Measurements from ENCODE around the gene EIF4B.

The EIF4B gene

DNA sequence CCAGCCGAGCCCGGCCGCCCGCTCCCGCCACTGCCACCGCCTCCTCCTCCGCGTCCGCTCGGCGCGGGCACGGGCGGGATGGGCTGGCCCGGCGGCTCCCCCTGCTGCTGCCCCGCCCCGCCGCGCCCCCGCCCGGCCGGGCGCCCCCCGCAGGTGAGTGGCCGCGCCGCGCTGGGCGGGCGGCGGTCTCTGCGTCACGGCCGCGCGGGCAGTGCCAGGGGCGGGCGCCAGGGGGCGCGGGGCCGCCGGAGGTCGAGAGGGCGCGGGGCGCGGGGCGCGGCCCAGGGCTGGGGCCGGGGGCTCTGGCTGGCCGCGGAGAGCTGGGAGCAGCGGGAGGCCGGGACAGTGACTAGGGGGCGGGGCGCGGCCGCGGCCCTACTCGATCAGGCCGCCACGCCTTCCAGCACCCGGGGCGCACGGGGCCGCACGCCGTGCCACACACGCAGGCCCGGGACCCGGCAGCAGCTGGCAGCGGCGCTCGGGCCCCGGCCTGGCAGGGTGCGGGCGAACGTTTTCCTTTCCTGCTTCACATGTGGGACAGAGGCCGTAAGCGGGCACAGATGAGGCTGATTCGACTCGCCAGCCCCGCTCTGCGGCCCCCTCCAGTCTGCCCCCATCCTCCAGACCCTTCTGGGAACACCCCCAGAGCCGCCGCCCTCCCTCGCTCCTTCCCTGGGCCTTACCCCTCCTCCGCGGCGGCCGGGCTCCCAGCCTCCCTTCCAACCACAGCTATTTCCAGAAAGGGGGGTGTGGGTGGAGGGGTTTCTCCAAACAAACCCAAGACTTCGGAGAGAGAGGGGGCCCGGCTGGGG lies 41.2 kb downstream of the EIF4B start:
- peak; percentile 58 for DNase-seq (ENCODE audit: low read depth)

DNA sequence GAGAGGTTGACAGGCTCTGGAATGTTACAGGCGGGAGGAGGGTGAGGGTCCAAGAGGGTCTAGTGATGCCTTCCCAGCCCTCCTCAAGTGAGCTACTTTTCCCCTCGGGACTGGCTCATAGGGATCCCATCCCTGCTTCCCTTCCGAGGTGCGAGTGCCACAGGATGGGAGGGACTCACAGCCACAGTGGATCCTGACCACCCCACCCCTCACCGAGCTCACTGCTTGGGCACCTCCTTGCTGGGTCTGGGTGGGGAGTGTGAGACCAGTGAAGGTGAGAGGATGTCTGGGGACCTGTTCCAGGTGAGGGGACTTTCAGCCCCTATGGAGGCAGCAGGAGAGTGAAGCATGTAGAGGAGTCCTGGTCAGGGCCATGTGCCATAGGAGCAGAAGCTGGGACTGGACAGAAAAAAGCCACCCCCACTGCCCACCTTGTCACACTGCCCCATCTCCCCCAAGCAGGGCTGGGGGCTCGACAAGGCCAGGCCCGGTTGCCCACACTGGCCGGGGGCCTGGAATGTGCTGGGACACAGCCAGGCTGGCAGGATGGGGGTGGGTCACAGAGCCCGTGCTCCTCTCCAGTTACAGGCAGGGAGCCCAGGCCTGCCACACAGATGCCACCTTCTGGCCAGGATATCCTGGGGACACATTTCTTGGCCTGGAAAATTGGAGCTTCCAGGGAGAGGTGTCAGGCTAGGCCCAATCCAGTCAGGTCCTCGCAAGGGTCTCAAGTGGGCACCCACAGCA lies 42.0 kb downstream of the EIF4B start:
- DNase-seq (ENCODE audit: low read depth): no peak

DNA sequence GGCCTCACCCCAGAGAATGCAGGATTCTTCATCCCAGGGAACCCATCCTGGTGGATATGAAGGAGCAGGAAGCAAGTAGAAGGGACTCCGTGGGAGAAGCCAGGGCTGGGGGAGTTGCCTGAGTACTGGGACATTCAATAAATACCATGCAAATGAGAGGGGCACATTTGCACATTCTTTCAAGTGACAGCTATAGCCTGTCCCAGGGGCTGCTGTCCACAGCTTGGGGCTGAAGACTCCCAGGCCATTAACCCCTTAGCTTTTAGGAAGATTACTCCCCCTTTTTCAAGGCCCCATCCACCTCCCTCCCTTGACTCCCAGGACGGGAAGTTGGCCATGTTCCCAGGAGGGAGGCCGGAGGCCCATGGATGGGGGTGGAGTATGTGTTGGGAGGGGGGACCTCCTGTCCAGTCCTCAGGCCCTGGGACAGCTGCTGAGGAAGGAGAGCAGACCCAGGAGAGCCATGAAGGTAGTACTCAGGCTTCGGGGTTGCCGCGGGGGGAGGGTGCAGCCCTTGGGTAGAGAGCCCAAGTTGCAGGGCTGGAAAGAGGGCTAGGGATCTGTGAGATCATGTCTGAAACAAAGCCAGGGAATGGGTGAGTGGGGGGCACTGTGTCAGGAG lies 42.6 kb downstream of the EIF4B start:
- no peak for DNase-seq (ENCODE audit: low read depth)

GRCh38 chr12:53049571-53050318 lies 43.5 kb downstream of the EIF4B start, which contains the start of gene TNS2:
Gene TNS2 (plus strand): TSS chr12:53050065. CDS start chr12:53050186, 121 bp downstream.
- DNase-seq (ENCODE audit: low read depth): no peak

GRCh38 chr12:53050426-53051057 lies 44.3 kb downstream of the EIF4B start:
- no peak for DNase-seq (ENCODE audit: low read depth)

- no peak for DNase-seq (ENCODE audit: low read depth)
Measured at GRCh38 chr12:53051058-53051880, 45.0 kb downstream of the EIF4B start.

- DNase-seq (ENCODE audit: low read depth): no peak
Measured at GRCh38 chr12:53051881-53052412, 45.7 kb downstream of the EIF4B start.

DNA sequence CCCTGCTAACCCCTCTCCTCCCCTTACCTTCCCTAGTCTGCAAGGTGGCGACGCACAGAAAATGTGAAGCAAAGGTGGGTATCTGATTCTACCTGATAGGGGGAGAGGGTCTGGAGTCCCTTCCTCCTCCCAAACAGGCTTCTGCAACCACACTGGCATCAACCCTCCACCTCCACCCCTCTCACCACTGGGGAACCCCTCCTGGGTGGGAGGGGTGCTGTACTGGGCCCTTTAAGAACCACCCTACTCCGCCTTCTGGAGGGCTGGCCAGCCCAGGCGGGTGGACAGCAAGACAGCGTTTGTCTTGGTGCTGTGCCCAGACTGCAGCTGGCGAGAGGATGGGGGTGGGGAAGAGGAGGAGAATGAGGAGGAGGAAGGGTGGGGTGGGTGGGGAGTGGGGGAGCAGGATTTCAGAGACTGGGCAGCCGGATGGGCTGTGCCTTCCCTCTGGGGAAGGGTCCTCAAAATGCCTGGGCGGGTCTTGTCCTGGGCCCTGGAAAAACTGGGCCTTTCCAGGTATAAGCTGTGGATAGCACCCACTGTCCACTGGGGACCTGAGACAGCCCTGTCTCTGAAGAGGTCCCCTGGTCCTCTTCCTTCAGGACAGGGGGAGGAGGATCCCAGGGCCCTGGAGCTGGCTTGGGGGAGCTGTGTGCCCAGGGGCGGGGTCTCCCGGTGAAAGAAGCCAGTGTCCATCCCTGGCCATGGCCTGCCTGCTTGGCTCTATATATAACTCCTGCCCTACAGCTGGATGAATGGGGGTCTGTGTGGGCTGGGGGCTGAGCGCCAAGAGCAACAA lies 46.4 kb downstream of the EIF4B start:
- no peak for DNase-seq (ENCODE audit: low read depth)

- peak; percentile 45 for DNase-seq (ENCODE audit: low read depth)
Measured at GRCh38 chr12:53053218-53054111, 47.2 kb downstream of the EIF4B start.

- peak; percentile 90 for DNase-seq (ENCODE audit: low read depth)
Measured at GRCh38 chr12:53054112-53054878, 48.0 kb downstream of the EIF4B start.

DNA sequence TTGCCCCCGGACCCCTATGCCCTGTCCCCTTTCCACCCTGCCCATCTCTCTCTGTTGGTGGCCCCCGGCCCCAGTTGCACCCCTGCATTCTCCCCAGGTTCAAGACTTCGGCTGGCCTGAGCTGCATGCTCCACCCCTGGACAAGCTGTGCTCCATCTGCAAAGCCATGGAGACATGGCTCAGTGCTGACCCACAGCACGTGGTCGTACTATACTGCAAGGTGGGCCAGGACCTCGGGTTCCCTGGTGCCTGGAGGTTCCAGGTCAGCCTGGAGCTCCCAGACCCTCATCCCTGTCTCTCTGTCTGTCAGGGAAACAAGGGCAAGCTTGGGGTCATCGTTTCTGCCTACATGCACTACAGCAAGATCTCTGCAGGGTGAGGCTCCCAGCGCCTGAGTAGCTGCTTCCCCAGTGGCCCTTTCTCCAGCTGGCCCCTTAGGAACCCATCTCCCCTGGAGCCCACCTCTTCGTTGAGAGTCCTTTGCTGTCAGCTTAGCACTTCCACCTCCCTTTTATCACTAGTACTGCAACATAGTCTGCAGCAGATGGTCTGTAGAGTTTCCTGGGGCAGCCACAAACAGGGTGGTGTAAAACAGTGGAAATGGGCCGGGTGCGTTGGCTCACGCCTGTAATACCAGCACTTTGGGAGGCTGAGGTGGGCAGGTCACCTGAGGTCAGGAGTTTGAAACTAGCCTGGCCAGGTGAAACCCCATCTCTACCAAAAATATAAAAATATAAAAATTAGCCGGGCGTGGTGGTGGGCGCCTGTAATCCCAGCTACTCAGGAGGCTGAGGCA lies 49.4 kb downstream of the EIF4B start:
- DNase-seq (ENCODE audit: low read depth): no peak

- no peak for DNase-seq (ENCODE audit: low read depth)
Measured at GRCh38 chr12:53056296-53056695, 50.0 kb downstream of the EIF4B start.

DNA sequence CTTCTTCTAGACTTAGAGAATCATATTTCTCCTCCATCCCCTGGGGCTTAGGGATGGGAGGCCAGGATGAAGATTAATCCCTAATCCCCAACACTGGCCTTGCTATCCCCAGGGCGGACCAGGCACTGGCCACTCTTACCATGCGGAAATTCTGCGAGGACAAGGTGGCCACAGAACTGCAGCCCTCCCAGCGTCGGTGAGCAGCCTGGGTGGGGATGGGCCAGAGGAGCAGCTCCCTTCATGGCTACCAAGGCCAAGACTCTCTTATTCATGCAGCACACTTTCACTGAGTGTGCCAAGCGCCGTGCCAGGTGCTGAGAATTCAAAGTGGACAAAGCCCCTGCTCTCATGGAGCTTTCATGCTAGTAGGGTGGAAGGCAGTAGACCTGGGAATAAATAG lies 50.6 kb downstream of the EIF4B start:
- DNase-seq (ENCODE audit: low read depth): no peak

- no peak for DNase-seq (ENCODE audit: low read depth)
Measured at GRCh38 chr12:53057816-53058500, 51.7 kb downstream of the EIF4B start.

- no peak for DNase-seq (ENCODE audit: low read depth)
Measured at GRCh38 chr12:53058674-53059433, 52.6 kb downstream of the EIF4B start.
